K562 (cell line): ENCODE results near the gene C18orf63. TPM values are rescaled to one million over a fixed set of nuclear protein-coding genes. Genes with fewer than 3 reads are reported as not detected.

ENCODE experiments used
- GABPB1 ChIP-seq: sonication (generic); formaldehyde crosslinking; IDR thresholded peaks from 2 replicates; pipeline ENCODE4 v1.8.0; 2022; ENCODE audit warnings: mild to moderate bottlenecking, missing genetic modification reagents
- MYC ChIP-seq, 2 experiments: fragments of 250-450 bp in 1 of 2; sonication (Bioruptor Pico) in 1 of 2; IDR thresholded peaks; 2 replicates each; pipeline versions ENCODE4 v1.5.1 to v1.6.1; 2012 to 2021; ENCODE audit warnings: low read depth in 2 of 2, borderline replicate concordance in 1 of 2, improper control_type of control experiment in 1 of 2, low read length in 1 of 2, mild to moderate bottlenecking in 1 of 2, moderate library complexity in 1 of 2
- SFPQ ChIP-seq: fragments of 200-400 bp; formaldehyde crosslinking; IDR thresholded peaks from 2 replicates; pipeline ENCODE4 v1.6.1; 2017; ENCODE audit warnings: mild to moderate bottlenecking, low read depth, low read length, moderate library complexity
- SRSF9 ChIP-seq: fragments of 200-400 bp; formaldehyde crosslinking; IDR thresholded peaks from 2 replicates; pipeline ENCODE4 v1.6.1; 2017; ENCODE audit warnings: low read depth, low read length, borderline replicate concordance
- TAF15 ChIP-seq: fragments of 200-400 bp; formaldehyde crosslinking; IDR thresholded peaks from 2 replicates; pipeline ENCODE4 v1.6.1; 2017; ENCODE audit warnings: mild to moderate bottlenecking, low read depth, low read length, moderate library complexity
- ZNF639 ChIP-seq, 2 experiments: fragments of 200-800 bp in 1 of 2; sonication (Bioruptor generic) in 1 of 2; sonication (generic) in 1 of 2; formaldehyde crosslinking in 1 of 2; IDR thresholded peaks in 1 of 2; conservative IDR thresholded peaks in 1 of 2; 2 replicates each; pipeline versions ENCODE4 v1.5.0 to v1.6.1; 2016 to 2020; ENCODE audit warnings: missing compliant biosample characterization in 1 of 2, missing genetic modification characterization in 1 of 2, missing genetic modification reagents in 1 of 2
- ZNF668 ChIP-seq: fragments of 250-450 bp; sonication (Bioruptor Pico); IDR thresholded peaks from 2 replicates; pipeline ENCODE4 v1.8.0; 2022; ENCODE audit warnings: mild to moderate bottlenecking, inconsistent platforms
- polyA plus RNA-seq, 8 experiments: library from polyadenylated mRNA; depleted of rRNA in 4 of 8; stranded (reverse) in 5 of 8; unstranded in 3 of 8; fragments of >200 nt; fragmentation: Nextera tagmentation in 2 of 8; fragmentation: Illumina TruSeq in 1 of 8; extraction: Ambion mirVana in 2 of 8; extraction: Trizol in 1 of 8; gene quantifications; 2 replicates each; pipeline versions ENCODE4 v1.2.1 to v1.2.3, GENCODE V29; 2011 to 2014; ENCODE audit warnings: inconsistent platforms in 1 of 8, missing spikeins in 1 of 8
- total RNA-seq, 7 experiments: library from RNA; depleted of rRNA in 6 of 7; stranded (reverse); fragments of >200 nt in 6 of 7; fragmentation: Illumina TruSeq in 2 of 7; extraction: Trizol in 2 of 7; gene quantifications; 2 replicates each; pipeline versions ENCODE4 v1.2.1 to v1.2.3, GENCODE V29; 2011 to 2021; ENCODE audit warnings: low replicate concordance in 1 of 7

C18orf63 gene
- total and polyA plus RNA-seq, 9 of the 15 experiments (the other 6 are each of a cell fraction or from before 2014, with no cell fraction given): not detected

GRCh38 chr18:74283646-74284045, 32.0 kb upstream of the C18orf63 start (continued):
- TF ChIP-seq SFPQ: no peak
- TF ChIP-seq ZNF639 (CRISPR knock-in tag; conservative IDR thresholded peaks at IDR 0.05 in 1 of 2, IDR thresholded peaks at IDR 0.05 in 1 of 2): no peak
- no peak for TF ChIP-seq MYC (IDR thresholded peaks at IDR 0.05; ENCODE audit: low read depth, low read length)
- TF ChIP-seq MYC (CRISPR knock-in tag; IDR thresholded peaks at IDR 0.05; ENCODE audit: borderline replicate concordance, low read depth): no peak
- TF ChIP-seq GABPB1 (CRISPR knock-in tag): no peak
- TF ChIP-seq ZNF668 (CRISPR knock-in tag): no peak
- TF ChIP-seq SRSF9: no peak
- no peak for TF ChIP-seq TAF15
